Measurements from ENCODE around the gene ERN1. TPM values are rescaled to one million over a fixed set of nuclear protein-coding genes. Genes with fewer than 3 reads are reported as not detected.

The ERN1 gene
- total RNA-seq, 2 experiments from 2014 or later, result 13.0 to 17.9 TPM

DNA sequence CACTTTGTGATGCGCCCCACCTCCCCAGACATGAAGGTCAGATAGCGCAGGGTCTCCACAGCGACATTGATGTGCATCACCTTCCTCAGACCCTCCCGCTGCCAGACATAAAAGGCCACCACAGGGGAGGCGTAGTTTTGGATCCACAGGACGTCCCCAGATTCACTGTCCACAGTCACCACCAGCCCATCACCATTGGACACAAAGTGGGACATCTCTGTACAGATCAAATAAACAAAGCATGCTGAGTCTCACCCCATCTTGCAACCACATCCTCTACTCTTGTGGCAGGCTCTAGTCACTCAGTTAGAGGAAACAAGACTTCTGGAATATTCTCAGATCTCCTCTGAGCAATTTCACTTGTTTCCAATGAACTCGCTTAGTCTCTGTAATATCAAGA, 63.2 kb downstream of the ERN1 start:
- Mint-ChIP-seq H3K4me3 (peak overlapping the region; percentile 52), H3K27ac (peak overlapping the region; percentile 92), H3K36me3 (ENCODE audit: low read depth) (peaks cover 66% of the 10 kb centered on the region), H3K27me3 (ENCODE audit: low read depth) (no peaks in the 10 kb centered on the region), H3K9me3 (ENCODE audit: insufficient read depth) (peaks cover 7% of the 10 kb centered on the region), H3K4me1 (ENCODE audit: low read depth) (peaks cover 54% of the 10 kb centered on the region)
- POLR2A ChIA-PET, result interaction anchor here (0.6 to 2.3 kb wide), 6 partner anchors 13 to 440 kb away, joined by 3 to 11 read pairs (median 5); partner anchors contain the start of genes DDX5 and ERN1
- DNase-seq (peak; percentile 80), ATAC-seq (peak; percentile 83)
- CTCF ChIA-PET, result interaction anchor here (1.0 to 12.3 kb wide), 10 partner anchors 9 to 147 kb away, joined by 3 to 287 read pairs (median 4); partner anchors contain the start of gene ERN1

DNA sequence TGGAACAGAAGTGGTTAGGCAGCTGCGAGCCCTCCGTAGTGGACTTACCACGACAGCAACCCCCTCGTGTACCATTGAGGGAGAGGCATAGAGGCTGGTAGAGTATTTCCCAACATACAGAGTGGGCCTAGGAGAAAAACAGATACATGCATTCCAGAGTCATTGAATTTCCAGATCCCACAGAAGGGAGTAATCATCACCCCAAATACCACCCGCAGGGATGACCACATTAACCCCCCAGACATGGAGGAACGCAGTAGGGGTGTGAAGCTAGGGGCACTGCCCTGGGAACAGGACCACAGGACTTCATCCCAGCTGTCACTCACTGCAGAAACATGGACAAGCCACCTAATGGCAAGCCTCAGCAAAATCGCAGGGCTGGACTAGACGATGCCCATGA, 64.8 kb downstream of the ERN1 start:
- Mint-ChIP-seq H3K4me1 (ENCODE audit: low read depth) (peaks cover 68% of the 10 kb centered on the region), H3K27ac (no peak overlapping the region), H3K9me3 (ENCODE audit: insufficient read depth) (peaks cover 7% of the 10 kb centered on the region), H3K27me3 (ENCODE audit: low read depth) (no peaks in the 10 kb centered on the region), H3K36me3 (ENCODE audit: low read depth) (peaks cover 63% of the 10 kb centered on the region), H3K4me3 (peak overlapping the region; percentile 10)
- ATAC-seq (no peak), DNase-seq (no peak)
- ChIA-PET POLR2A (interaction anchor here (1.1 to 1.8 kb wide), 3 partner anchors 10 to 80 kb away, joined by 3 to 4 read pairs (median 3); no protein-coding TSS in a partner anchor), CTCF (interaction anchor here (1.3 to 12.3 kb wide), 7 partner anchors 8 to 79 kb away, joined by 3 to 287 read pairs (median 9); partner anchors contain the start of genes ERN1 and ICAM2)

DNA sequence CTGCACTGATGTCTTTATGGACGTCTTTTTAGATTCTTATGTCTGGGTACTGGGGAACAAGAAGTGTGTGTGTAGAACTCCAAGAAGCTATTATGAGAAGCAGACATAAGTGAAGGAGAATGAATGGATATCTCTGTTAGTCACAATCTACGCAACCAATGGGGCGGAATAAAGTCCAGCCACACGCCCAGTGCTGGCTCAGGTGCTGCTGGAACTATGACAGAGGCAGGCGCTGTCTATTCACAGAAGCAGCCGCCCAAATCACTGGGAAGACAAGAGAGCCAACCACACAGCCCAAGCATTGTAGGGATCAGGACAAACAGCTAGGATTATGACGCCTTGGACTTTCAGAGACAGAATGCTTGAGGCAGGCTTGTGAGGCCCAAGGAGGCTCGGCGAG, 65.6 kb downstream of the ERN1 start:
- no peak for DNase-seq
- Mint-ChIP-seq H3K9me3 (ENCODE audit: insufficient read depth) (peaks cover 7% of the 10 kb centered on the region), H3K4me3 (no peak overlapping the region), H3K27ac (peak overlapping the region; percentile 1), H3K27me3 (ENCODE audit: low read depth) (no peaks in the 10 kb centered on the region), H3K4me1 (ENCODE audit: low read depth) (peaks cover 71% of the 10 kb centered on the region), H3K36me3 (ENCODE audit: low read depth) (peaks cover 63% of the 10 kb centered on the region)
- CTCF ChIA-PET, result interaction anchor here (0.8 to 12.3 kb wide), 32 partner anchors 9 to 145 kb away, joined by 3 to 287 read pairs (median 5); partner anchors contain the start of genes ERN1 and ICAM2
- POLR2A ChIA-PET, result interaction anchor here (1.1 to 1.5 kb wide), 4 partner anchors 57 to 81 kb away, joined by 3 to 8 read pairs (median 3); partner anchors contain the start of gene ERN1
- no peak for ATAC-seq

DNA sequence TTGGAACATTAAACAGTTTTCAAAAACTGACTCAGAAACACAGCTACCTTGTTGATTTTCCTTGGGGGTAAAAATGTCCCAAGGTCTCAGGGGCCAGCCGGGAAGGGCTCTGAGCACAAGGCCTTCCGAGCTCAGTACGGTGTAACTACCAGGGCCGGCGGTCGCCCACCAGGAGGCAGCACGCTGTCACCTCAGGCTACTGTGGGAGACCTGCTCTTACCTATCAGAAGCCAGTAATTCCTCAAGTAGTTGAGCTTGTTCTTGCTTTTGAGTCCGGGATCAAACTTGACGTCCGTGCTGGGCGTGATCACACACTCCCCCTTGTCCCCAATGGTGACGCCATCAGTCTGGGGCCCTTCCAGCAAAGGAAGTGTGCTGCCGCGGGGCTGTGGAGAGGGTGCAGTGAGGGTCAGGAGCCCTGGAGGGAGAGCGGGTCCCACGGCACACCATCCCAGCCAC, 66.1 kb downstream of the ERN1 start:
- CTCF ChIA-PET, result interaction anchor here (0.6 to 12.3 kb wide), 35 partner anchors 9 to 145 kb away, joined by 3 to 287 read pairs (median 5); partner anchors contain the start of genes ERN1 and ICAM2
- H3K36me3 Mint-ChIP-seq (ENCODE audit: low read depth), result peaks cover 63% of the 10 kb centered on the region
- POLR2A ChIA-PET, result interaction anchor here (1.1 to 1.5 kb wide), 4 partner anchors 58 to 81 kb away, joined by 3 to 8 read pairs (median 3); partner anchors contain the start of gene ERN1
- ATAC-seq, result peak; percentile 64
- H3K9me3 Mint-ChIP-seq (ENCODE audit: insufficient read depth), result peaks cover 2% of the 10 kb centered on the region
- H3K4me1 Mint-ChIP-seq (ENCODE audit: low read depth), result peaks cover 71% of the 10 kb centered on the region
- DNase-seq, result peak; percentile 71
- H3K27me3 Mint-ChIP-seq (ENCODE audit: low read depth), result no peaks in the 10 kb centered on the region
- H3K27ac Mint-ChIP-seq, result peak overlapping the region; percentile 1
- no peak overlapping the region for H3K4me3 Mint-ChIP-seq

DNA sequence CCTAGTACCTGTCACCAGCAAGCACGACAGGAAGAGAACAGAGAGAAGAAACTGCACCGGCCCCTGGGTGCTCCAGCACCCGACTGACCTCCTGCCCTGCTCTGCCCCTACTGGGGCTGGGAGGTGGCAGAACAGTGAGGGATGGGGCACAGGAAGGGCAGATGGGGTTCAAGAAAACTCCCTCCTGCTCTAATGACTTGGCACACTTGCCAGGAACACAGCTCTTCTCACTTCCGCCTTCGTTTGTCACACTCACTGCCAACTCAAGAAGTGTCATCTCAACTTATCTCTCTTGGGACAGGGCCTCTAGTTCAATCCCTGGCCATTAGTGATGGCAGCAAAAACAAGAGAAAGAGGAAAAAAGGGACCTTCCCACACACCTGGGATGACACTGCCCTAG, 66.9 kb downstream of the ERN1 start:
- Mint-ChIP-seq H3K27ac (peak overlapping the region; percentile 22), H3K27me3 (ENCODE audit: low read depth) (no peaks in the 10 kb centered on the region), H3K9me3 (ENCODE audit: insufficient read depth) (no peaks in the 10 kb centered on the region), H3K4me3 (no peak overlapping the region), H3K4me1 (ENCODE audit: low read depth) (peaks cover 73% of the 10 kb centered on the region), H3K36me3 (ENCODE audit: low read depth) (peaks cover 60% of the 10 kb centered on the region)
- ATAC-seq (no peak), DNase-seq (no peak)
- CTCF ChIA-PET, result interaction anchor here (0.6 to 12.3 kb wide), 28 partner anchors 8 to 140 kb away, joined by 3 to 287 read pairs (median 6); partner anchors contain the start of genes ERN1 and ICAM2
- POLR2A ChIA-PET, result interaction anchor here (1.1 to 1.5 kb wide), 3 partner anchors 58 to 69 kb away, joined by 3 to 8 read pairs (median 3); partner anchors contain the start of gene ERN1

DNA sequence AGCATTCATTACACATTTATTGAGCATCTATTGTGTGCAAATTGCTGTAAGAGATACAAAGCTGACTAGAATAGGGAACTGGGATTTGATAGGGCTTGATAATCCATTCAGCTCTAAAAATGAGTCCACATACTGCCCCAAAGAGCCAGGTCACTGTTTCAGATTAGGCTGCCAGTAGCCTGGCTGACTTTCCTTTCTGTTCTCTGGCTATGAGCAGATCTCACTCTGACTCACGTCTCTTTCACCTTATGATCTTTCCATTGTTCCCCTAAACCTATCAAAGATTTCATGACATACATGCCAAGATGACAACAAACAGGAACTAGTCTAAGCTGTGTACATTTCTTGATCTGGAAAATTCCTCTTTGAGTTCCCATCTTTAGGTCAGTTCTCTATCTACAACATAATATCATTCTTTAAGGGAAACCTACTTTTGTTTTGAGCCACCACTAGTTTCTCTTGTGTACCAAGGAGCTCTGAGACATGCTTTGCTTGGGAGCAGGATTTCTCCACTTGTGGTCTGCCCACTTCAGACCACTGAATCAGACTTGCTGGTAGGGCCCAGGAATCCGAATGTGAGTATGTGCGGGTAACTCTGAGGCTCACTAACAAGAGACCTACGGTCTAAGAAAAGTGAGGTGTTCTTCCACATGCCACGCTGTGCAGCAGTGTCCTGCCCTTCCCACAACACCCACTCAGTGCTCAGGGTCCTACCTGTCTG, 68.6 kb downstream of the ERN1 start:
- Mint-ChIP-seq H3K27me3 (ENCODE audit: low read depth) (no peaks in the 10 kb centered on the region), H3K4me1 (ENCODE audit: low read depth) (peaks cover 64% of the 10 kb centered on the region), H3K36me3 (ENCODE audit: low read depth) (peaks cover 59% of the 10 kb centered on the region), H3K27ac (peak overlapping the region; percentile 45), H3K4me3 (no peak overlapping the region), H3K9me3 (ENCODE audit: insufficient read depth) (no peaks in the 10 kb centered on the region)
- POLR2A ChIA-PET, result interaction anchor here (0.6 to 2.4 kb wide), 3 partner anchors 44 to 70 kb away, joined by 3 to 16 read pairs (median 4); partner anchors contain the start of gene ERN1
- CTCF ChIA-PET, result interaction anchor here (0.6 to 12.3 kb wide), 7 partner anchors 11 to 159 kb away, joined by 3 to 287 read pairs (median 6); partner anchors contain the start of gene ERN1
- ATAC-seq, result no peak
- no peak for DNase-seq

DNA sequence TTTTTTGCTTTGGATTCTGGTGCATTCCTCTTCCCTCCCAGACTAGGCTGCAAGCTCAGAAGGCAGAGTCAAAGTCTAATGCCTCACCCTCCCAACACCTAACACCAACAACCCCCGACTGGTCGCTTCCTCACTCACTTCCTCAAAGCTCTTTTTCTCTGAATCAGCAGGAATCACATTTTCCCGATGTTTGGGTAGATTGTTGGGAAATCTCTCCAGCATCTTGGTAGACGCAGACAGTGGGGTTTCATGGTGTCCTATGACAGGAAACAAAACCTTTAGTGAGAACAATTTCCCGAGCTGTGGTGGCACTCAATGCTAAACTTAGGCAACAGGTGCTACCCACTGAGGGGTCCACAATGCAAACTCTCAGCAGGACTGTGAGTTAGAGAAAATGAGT, 69.6 kb downstream of the ERN1 start:
- ChIA-PET CTCF (interaction anchor here (1.1 to 12.3 kb wide), 3 partner anchors 31 to 72 kb away, joined by 5 to 287 read pairs (median 33); partner anchors contain the start of gene ERN1), POLR2A (interaction anchor here (2.4 kb wide), 1 partner anchor 69 kb away, joined by 16 read pairs; the partner anchor contains the start of gene ERN1)
- no peak for DNase-seq
- Mint-ChIP-seq H3K4me3 (no peak overlapping the region), H3K36me3 (ENCODE audit: low read depth) (peaks cover 58% of the 10 kb centered on the region), H3K4me1 (ENCODE audit: low read depth) (peaks cover 62% of the 10 kb centered on the region), H3K27ac (no peak overlapping the region), H3K9me3 (ENCODE audit: insufficient read depth) (no peaks in the 10 kb centered on the region), H3K27me3 (ENCODE audit: low read depth) (no peaks in the 10 kb centered on the region)
- no peak for ATAC-seq

DNA sequence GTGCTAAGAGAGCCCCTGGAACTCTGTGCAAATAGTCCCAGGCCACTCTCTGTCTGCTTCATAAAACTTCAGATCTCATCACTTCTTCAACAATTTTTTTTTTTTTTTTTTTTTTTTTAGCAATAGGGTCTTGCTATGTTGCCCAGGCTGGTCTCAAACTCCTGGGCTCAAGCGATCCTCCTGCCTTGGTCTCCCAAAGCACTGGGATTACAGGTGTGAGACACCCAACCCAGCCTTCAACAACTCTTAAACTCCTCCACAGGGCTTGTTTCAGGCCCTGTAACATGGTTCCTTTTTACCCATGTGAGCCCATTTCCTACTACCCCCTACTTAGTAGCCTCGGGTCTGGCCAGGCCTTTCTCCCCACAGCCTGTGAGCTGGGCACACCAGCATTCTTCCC, 70.2 kb downstream of the ERN1 start:
- no peak overlapping the region for H3K4me3 Mint-ChIP-seq
- no peaks in the 10 kb centered on the region for H3K9me3 Mint-ChIP-seq (ENCODE audit: insufficient read depth)
- CTCF ChIA-PET, result interaction anchor here (1.1 to 12.3 kb wide), 3 partner anchors 31 to 72 kb away, joined by 5 to 287 read pairs (median 33); partner anchors contain the start of gene ERN1
- DNase-seq, result no peak
- H3K27me3 Mint-ChIP-seq (ENCODE audit: low read depth), result no peaks in the 10 kb centered on the region
- no peak for ATAC-seq
- no peak overlapping the region for H3K27ac Mint-ChIP-seq
- POLR2A ChIA-PET, result no interaction called here
- peaks cover 58% of the 10 kb centered on the region for H3K4me1 Mint-ChIP-seq (ENCODE audit: low read depth)
- H3K36me3 Mint-ChIP-seq (ENCODE audit: low read depth), result peaks cover 62% of the 10 kb centered on the region

DNA sequence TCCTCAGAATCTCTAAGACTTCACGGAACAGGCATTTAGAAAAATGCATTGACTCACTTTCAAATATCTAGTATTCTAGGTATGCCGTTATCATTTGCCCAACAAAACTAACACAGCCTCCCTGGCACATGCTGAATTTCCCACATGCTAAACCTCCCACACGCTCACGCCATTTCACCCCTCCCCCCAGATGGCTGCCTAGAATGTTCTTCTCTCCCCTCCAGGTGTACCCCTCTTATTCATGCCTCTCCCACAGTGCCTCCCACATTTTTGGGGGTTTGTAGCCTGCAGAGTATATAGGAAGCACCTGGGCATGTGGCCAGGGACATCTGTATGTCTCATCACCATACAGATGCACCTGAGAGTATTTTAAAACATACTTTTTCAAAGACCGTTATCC, 71.3 kb downstream of the ERN1 start:
- H3K4me1 Mint-ChIP-seq (ENCODE audit: low read depth), result peaks cover 48% of the 10 kb centered on the region
- H3K36me3 Mint-ChIP-seq (ENCODE audit: low read depth), result peaks cover 59% of the 10 kb centered on the region
- CTCF ChIA-PET, result interaction anchor here (0.8 to 5.5 kb wide), 5 partner anchors 29 to 139 kb away, joined by 3 to 45 read pairs (median 4); no protein-coding TSS in a partner anchor

DNA sequence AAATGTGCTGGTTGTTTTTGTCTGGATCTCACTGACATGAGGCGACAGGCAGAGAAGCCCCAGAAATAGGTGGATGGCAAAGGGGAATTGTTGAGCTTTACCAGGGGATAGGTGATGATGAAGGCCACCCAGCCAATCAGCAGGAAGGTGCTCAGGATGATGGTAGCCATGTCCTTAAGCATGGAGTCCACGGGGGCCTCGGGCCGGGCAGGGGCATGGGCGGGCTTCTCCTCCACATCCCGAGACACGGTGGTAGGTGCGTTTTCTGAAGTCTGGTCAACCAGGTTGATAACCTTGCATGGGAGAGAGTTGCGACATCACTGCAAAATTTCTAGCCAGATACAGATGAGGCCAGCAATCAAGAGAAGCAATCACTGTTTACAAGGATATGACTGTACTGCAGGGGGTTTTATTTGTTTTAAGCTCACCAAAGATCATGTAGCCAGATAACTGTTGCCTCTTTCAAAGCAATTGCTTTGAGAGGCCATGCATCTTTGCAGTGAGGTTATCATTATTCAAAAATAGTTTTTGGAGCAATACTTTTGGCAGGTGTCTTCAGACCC, 72.2 kb downstream of the ERN1 start:
- CTCF ChIA-PET, result interaction anchor here (0.9 to 5.5 kb wide), 6 partner anchors 25 to 224 kb away, joined by 3 to 45 read pairs (median 4); no protein-coding TSS in a partner anchor
- POLR2A ChIA-PET, result no interaction called here
- peaks cover 64% of the 10 kb centered on the region for H3K36me3 Mint-ChIP-seq (ENCODE audit: low read depth)

More for the DNA sequence above, 71.3 kb downstream of the ERN1 start:
- Mint-ChIP-seq H3K27ac (no peak overlapping the region), H3K4me3 (no peak overlapping the region), H3K9me3 (ENCODE audit: insufficient read depth) (no peaks in the 10 kb centered on the region), H3K27me3 (ENCODE audit: low read depth) (no peaks in the 10 kb centered on the region)
- DNase-seq (no peak), ATAC-seq (no peak)
- POLR2A ChIA-PET, result no interaction called here

More for the DNA sequence above, 72.2 kb downstream of the ERN1 start:
- Mint-ChIP-seq H3K4me3 (no peak overlapping the region), H3K27ac (no peak overlapping the region), H3K9me3 (ENCODE audit: insufficient read depth) (no peaks in the 10 kb centered on the region), H3K4me1 (ENCODE audit: low read depth) (peaks cover 39% of the 10 kb centered on the region), H3K27me3 (ENCODE audit: low read depth) (no peaks in the 10 kb centered on the region)
- ATAC-seq (no peak), DNase-seq (no peak)

Measured in activated CD8-positive, alpha-beta T cell treated with anti-CD3 and anti-CD28 coated beads, Interleukin-2, amount 10 ng/mL, durations not matched to agents 7 days and 5 days (primary cell).